Activated B cell treated with CpG ODN at 0.5 μM for 24 hours (primary cell): ENCODE results near the gene TRERF1. TPM values are rescaled to one million over a fixed set of nuclear protein-coding genes. Genes with fewer than 3 reads are reported as not detected.

ENCODE experiments used
- ATAC-seq: fragments of 200-7000 bp; cut with Tn5 transposase; one replicate; pipeline ENCODE4 v1.10.0; 2021; ENCODE audit warnings: low read depth, mild to moderate bottlenecking, moderate library complexity
- CTCF ChIA-PET: fragments of 350-600 bp; sonication (Branson Sonifier 250); formaldehyde crosslinking; loops from one replicate; lab custom pipeline; 2021; ENCODE audit warnings: antibody characterized with exemption; lab: Charles Lee
- POLR2A ChIA-PET: fragments of 350-600 bp; sonication (Branson Sonifier 250); formaldehyde crosslinking; loops from one replicate; lab custom pipeline; 2021; ENCODE audit warnings: antibody characterized with exemption; lab: Charles Lee
- DNase-seq: peaks from one replicate; pipeline ENCODE4 v3.0.0; 2022
- H3K27ac Mint-ChIP-seq: one replicate; pipeline ENCODE4 v1.8.0; 2020; ENCODE audit warnings: mixed read lengths
- H3K27me3 Mint-ChIP-seq: one replicate; pipeline ENCODE4 v1.8.0; 2021; ENCODE audit warnings: mixed read lengths
- H3K36me3 Mint-ChIP-seq: one replicate; pipeline ENCODE4 v1.8.0; 2021; ENCODE audit warnings: low read depth, mixed read lengths
- H3K4me1 Mint-ChIP-seq: one replicate; pipeline ENCODE4 v1.8.0; 2021; ENCODE audit warnings: mixed read lengths
- H3K4me3 Mint-ChIP-seq: one replicate; pipeline ENCODE4 v1.8.0; 2020; ENCODE audit warnings: mild to moderate bottlenecking, mixed read lengths
- H3K9me3 Mint-ChIP-seq: one replicate; pipeline ENCODE4 v1.8.0; 2020; ENCODE audit warnings: mixed read lengths
- CTCF ChIP-seq: fragments of 200-600 bp; IDR thresholded peaks from one replicate; pipeline ENCODE4 v1.8.0; 2022; ENCODE audit warnings: antibody characterized with exemption, mild to moderate bottlenecking
- intact Hi-C: fragments of 100-400 bp; cut with micrococcal nuclease; formaldehyde crosslinking; loops from one replicate; pipeline ENCODE4 v1.15.1; 2024
- total RNA-seq: library from RNA; stranded (reverse); gene quantifications from 2 replicates; pipeline ENCODE4 v1.2.3, GENCODE V29; 2022

Gene TRERF1
- total RNA-seq, 1 donor from 2014 or later, result 4.1 TPM

- TF ChIP-seq CTCF, result no peak
- intact Hi-C loops, result loop anchor here (1.0 kb wide), 1 partner anchor 155 kb away; no protein-coding TSS in a partner anchor
- peaks cover 1% of the 10 kb centered on the region for H3K4me1 Mint-ChIP-seq
- peak; percentile 34 for ATAC-seq
- CTCF ChIA-PET, result interaction anchor here (1.0 to 1.8 kb wide), 6 partner anchors 14 to 317 kb away, joined by 3 to 7 read pairs (median 4); no protein-coding TSS in a partner anchor
- H3K27me3 Mint-ChIP-seq, result no peaks in the 10 kb centered on the region
- H3K4me3 Mint-ChIP-seq, result no peak overlapping the region
- H3K9me3 Mint-ChIP-seq, result no peaks in the 10 kb centered on the region
- no peak overlapping the region for H3K27ac Mint-ChIP-seq
- H3K36me3 Mint-ChIP-seq, result peaks cover 3% of the 10 kb centered on the region
- no peak for DNase-seq
- POLR2A ChIA-PET, result interaction anchor here (0.7 kb wide), 1 partner anchor 683 kb away, joined by 3 read pairs; no protein-coding TSS in a partner anchor
Measured at GRCh38 chr6:42230345-42231321, 221.1 kb downstream of the TRERF1 start.

- no peak overlapping the region for H3K4me3 Mint-ChIP-seq
- no peak overlapping the region for H3K27ac Mint-ChIP-seq
- intact Hi-C loops, result loop anchor here (1.0 kb wide), 1 partner anchor 154 kb away; no protein-coding TSS in a partner anchor
- no peaks in the 10 kb centered on the region for H3K27me3 Mint-ChIP-seq
- peaks cover 5% of the 10 kb centered on the region for H3K4me1 Mint-ChIP-seq
- no peak for TF ChIP-seq CTCF
- H3K9me3 Mint-ChIP-seq, result no peaks in the 10 kb centered on the region
- H3K36me3 Mint-ChIP-seq, result peaks cover 3% of the 10 kb centered on the region
- CTCF ChIA-PET, result interaction anchor here (1.0 to 1.8 kb wide), 6 partner anchors 13 to 318 kb away, joined by 3 to 7 read pairs (median 4); no protein-coding TSS in a partner anchor
- ATAC-seq, result no peak
- no peak for DNase-seq
- POLR2A ChIA-PET, result no interaction called here
Measured at GRCh38 chr6:42229506-42230119, 222.1 kb downstream of the TRERF1 start.

- Mint-ChIP-seq H3K4me1 (peaks cover 11% of the 10 kb centered on the region), H3K4me3 (no peak overlapping the region), H3K36me3 (peaks cover 3% of the 10 kb centered on the region), H3K27me3 (no peaks in the 10 kb centered on the region), H3K27ac (no peak overlapping the region), H3K9me3 (no peaks in the 10 kb centered on the region)
- intact Hi-C loops, result no loop called here
- ATAC-seq, result no peak
- ChIA-PET CTCF (no interaction called here), POLR2A (no interaction called here)
- DNase-seq, result no peak
- TF ChIP-seq CTCF, result no peak
Measured at GRCh38 chr6:42228305-42228704, 223.4 kb downstream of the TRERF1 start.

GRCh38 chr6:42227173-42227850 is 224.4 kb downstream of the TRERF1 start:
- Mint-ChIP-seq H3K4me3 (no peak overlapping the region), H3K27me3 (no peaks in the 10 kb centered on the region), H3K27ac (no peak overlapping the region), H3K36me3 (no peaks in the 10 kb centered on the region), H3K9me3 (no peaks in the 10 kb centered on the region), H3K4me1 (peaks cover 11% of the 10 kb centered on the region)
- POLR2A ChIA-PET, result interaction anchor here (1.2 kb wide), 1 partner anchor 10 kb away, joined by 3 read pairs; the partner anchor contains the start of gene MRPS10
- DNase-seq, result no peak
- intact Hi-C loops, result no loop called here
- no peak for TF ChIP-seq CTCF
- CTCF ChIA-PET, result interaction anchor here (0.6 to 0.8 kb wide), 2 partner anchors 11 to 13 kb away, joined by 3 to 4 read pairs; no protein-coding TSS in a partner anchor
- ATAC-seq, result no peak
